GM06990 (cell line): ENCODE results near the gene AFAP1L2.

Experiments used
- DNase-seq: peaks from one replicate; pipeline ENCODE4 v3.0.0-alpha.2; 2011; ENCODE audit not compliant: insufficient read length; ENCODE audit errors: extremely low read depth
- H3K27me3 ChIP-seq: replicated peaks from 2 replicates; pipeline ENCODE4 v1.6.0; 2011; ENCODE audit warnings: low read length; ENCODE audit not compliant: control insufficient read depth, insufficient read depth
- H3K36me3 ChIP-seq: 2 replicates; pipeline ENCODE4 v1.5.1; 2011; ENCODE audit warnings: low read length; ENCODE audit not compliant: control insufficient read depth, insufficient read depth
- H3K4me3 ChIP-seq: replicated peaks from 2 replicates; pipeline ENCODE4 v1.5.1; 2011; ENCODE audit warnings: low read depth, mild to moderate bottlenecking, control low read depth, low read length
- TF ChIP-seq, protein P1 (sequence below): IDR thresholded peaks from 2 replicates; pipeline ENCODE4 v1.5.1; 2011; ENCODE audit warnings: low read length, control low read depth, mild to moderate bottlenecking, inconsistent platforms; ENCODE audit not compliant: insufficient read depth, poor library complexity, severe bottlenecking

The AFAP1L2 gene

DNA sequence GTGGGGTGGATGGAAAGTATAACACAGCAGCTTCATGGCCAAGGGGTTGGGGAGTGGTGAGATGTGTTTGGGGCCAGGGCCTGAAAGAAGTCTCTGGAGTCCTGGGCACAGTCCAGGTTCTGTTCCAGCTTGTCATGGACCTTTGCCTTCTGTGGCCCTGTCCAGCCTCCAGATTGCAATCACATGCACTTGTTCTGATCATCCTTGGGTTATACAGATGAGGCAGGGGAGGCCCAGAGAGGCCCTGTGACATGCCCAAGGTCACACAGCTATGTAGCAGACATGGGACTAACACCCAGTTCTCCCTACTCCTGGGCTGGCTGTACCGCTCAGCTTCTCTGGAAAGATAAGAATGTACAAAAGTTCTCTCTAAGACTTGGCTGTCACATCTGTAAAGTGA is 153.6 kb downstream of the AFAP1L2 start:
- Histone ChIP-seq H3K36me3 (no peaks in the 10 kb centered on the region), H3K4me3 (no peak overlapping the region), H3K27me3 (no peaks in the 10 kb centered on the region; the same call in 1 of the 2 replicates)
- DNase-seq, result no peak
- TF ChIP-seq, protein P1, sequence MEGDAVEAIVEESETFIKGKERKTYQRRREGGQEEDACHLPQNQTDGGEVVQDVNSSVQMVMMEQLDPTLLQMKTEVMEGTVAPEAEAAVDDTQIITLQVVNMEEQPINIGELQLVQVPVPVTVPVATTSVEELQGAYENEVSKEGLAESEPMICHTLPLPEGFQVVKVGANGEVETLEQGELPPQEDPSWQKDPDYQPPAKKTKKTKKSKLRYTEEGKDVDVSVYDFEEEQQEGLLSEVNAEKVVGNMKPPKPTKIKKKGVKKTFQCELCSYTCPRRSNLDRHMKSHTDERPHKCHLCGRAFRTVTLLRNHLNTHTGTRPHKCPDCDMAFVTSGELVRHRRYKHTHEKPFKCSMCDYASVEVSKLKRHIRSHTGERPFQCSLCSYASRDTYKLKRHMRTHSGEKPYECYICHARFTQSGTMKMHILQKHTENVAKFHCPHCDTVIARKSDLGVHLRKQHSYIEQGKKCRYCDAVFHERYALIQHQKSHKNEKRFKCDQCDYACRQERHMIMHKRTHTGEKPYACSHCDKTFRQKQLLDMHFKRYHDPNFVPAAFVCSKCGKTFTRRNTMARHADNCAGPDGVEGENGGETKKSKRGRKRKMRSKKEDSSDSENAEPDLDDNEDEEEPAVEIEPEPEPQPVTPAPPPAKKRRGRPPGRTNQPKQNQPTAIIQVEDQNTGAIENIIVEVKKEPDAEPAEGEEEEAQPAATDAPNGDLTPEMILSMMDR, result no peak

DNA sequence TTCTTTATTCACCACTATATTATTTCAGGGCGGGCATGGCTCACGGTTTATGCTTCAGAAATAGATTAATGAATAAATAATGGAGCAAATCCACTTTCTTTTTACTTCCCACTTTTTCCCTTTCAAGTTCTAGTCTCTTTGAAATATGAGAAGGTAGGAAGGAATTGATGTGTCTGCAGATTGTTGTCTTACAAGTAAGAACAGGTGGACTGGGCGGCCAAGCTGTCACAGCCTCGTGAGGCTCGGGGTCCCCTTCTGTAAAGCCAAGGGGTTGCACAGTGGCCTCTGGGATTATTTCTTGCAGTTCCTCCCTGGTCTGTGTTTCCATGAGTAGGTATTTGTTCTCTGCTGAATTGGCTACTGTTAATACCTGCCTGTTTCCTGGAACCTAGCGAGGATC is 154.1 kb downstream of the AFAP1L2 start:
- H3K36me3 ChIP-seq, result no peaks in the 10 kb centered on the region
- no peaks in the 10 kb centered on the region; the same call in none of the 2 replicates for H3K27me3 ChIP-seq
- TF ChIP-seq, protein P1, result no peak
- no peak for DNase-seq
- H3K4me3 ChIP-seq, result no peak overlapping the region

DNA sequence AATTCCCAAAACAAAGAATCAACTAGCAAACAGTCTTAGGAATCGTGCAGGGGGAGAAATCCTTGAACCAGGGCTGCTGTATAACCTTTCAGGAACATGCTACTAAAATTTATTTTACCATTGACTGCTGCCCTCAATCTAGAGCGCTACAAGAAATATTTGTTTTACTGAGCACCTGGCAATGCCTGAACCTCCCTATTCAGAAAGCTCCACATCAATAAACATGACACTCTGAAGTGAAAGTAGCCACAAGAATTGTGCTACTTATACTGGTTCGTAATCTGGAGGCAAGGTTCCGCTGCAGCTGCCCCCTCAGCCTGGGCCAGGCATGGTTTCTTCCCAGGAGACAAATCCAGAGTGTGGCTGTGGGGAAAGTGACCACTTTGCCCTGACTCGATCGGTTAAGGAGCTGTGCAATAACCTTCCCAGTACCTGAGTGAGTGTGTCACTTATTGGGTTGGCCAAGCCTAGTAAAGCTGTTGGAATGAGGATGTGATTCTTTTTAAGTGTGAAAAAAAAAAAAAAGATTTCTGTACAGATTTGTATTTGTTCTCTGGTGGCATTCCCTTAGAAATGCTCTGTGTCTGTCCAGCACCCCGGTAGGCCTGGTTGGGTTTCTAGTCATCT is 157.5 kb downstream of the AFAP1L2 start:
- Histone ChIP-seq H3K4me3 (no peak overlapping the region), H3K36me3 (no peaks in the 10 kb centered on the region), H3K27me3 (no peaks in the 10 kb centered on the region; the same call in 1 of the 2 replicates)
- TF ChIP-seq, protein P1, result no peak
- DNase-seq, result no peak

DNA sequence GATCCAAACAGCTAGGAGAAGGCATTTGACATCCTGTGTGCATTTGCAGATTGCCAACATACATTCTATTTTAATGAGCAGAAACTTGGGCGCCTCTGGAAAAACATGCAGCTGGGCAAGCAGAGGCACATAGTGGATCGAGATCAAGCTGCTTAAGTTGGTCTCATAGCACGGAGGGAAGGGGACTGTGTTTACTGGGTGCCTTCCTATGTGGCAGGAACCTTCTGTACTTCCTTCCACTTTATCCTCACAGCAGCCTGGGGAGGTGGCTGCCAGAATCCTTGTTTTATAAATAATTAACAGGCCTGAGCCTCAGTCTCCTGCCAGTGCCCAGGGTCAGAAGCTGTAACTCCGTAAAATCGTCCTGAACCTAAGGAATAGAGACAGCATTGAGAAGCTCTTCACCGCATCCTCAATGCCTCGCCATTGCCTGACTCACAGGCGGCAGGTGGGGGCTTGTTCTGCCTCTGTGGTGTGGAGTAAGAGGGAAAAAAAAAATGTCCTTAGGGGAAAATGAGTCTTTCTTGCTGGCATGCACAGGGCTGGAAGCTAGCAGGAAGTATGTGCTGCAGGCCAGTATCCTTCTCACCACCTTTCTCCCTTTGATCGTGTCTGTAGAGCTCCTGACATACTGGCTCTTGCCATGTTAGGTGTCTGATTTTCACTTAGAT is 159.0 kb downstream of the AFAP1L2 start:
- no peaks in the 10 kb centered on the region for H3K36me3 ChIP-seq
- TF ChIP-seq, protein P1, result no peak
- H3K4me3 ChIP-seq, result no peak overlapping the region
- DNase-seq, result no peak
- H3K27me3 ChIP-seq, result no peaks in the 10 kb centered on the region; the same call in 1 of the 2 replicates
